Urothelium cell line (cell line): Measurements from ENCODE around the gene ACSS3.
"Not testable (repeated sequence)": the region's sequence is repeated elsewhere in the genome, so short reads cannot be mapped to it uniquely, and the experiment has no call there.

Experiments used
- DNase-seq: peaks from one replicate; pipeline ENCODE4 v3.0.0; 2011; ENCODE audit warnings: low spot score, mixed read lengths
- FAIRE-seq: peaks from 2 replicates; lab custom pipeline; 2011; peaks lifted over from hg19 to GRCh38; lab: Jason Lieb, UNC

Gene ACSS3

GRCh38 chr12:81089412-81089811 is 11.5 kb downstream of the ACSS3 start:
- DNase-seq (no peak), FAIRE-seq (no peak)

- no peak for DNase-seq
- FAIRE-seq = no peak
Measured at GRCh38 chr12:81092053-81092452, 14.2 kb downstream of the ACSS3 start.

GRCh38 chr12:81094718-81095360 is 17.0 kb downstream of the ACSS3 start:
- FAIRE-seq (no peak), DNase-seq (no peak)

GRCh38 chr12:81095501-81096232 is 17.8 kb downstream of the ACSS3 start:
- FAIRE-seq (no peak), DNase-seq (no peak)

GRCh38 chr12:81105687-81106086 is 27.8 kb downstream of the ACSS3 start:
- DNase-seq (no peak), FAIRE-seq (no peak)

GRCh38 chr12:81114226-81114625 is 36.3 kb downstream of the ACSS3 start:
- FAIRE-seq (no peak), DNase-seq (no peak)

- FAIRE-seq, DNase-seq: not testable (repeated sequence)
Measured at GRCh38 chr12:81119069-81119468, 41.2 kb downstream of the ACSS3 start.

GRCh38 chr12:81120961-81121360 is 43.1 kb downstream of the ACSS3 start:
- no peak for FAIRE-seq
- DNase-seq = no peak

- DNase-seq (no peak), FAIRE-seq (no peak)
Measured at GRCh38 chr12:81123611-81124010, 45.7 kb downstream of the ACSS3 start.

GRCh38 chr12:81125691-81126090 is 47.8 kb downstream of the ACSS3 start:
- DNase-seq (no peak), FAIRE-seq (no peak)

- DNase-seq (peak; percentile 27), FAIRE-seq (no peak)
Measured at GRCh38 chr12:81128930-81129554, 51.2 kb downstream of the ACSS3 start.

- FAIRE-seq (no peak), DNase-seq (no peak)
Measured at GRCh38 chr12:81136519-81136918, 58.6 kb downstream of the ACSS3 start.

- no peak for FAIRE-seq
- DNase-seq = no peak
Measured at GRCh38 chr12:81137801-81138200, 59.9 kb downstream of the ACSS3 start.

- no peak for DNase-seq
- FAIRE-seq = no peak
Measured at GRCh38 chr12:81141217-81141616, 63.3 kb downstream of the ACSS3 start.

- no peak for FAIRE-seq
- no peak for DNase-seq
Measured at GRCh38 chr12:81143057-81143456, 65.2 kb downstream of the ACSS3 start.

GRCh38 chr12:81146228-81147225 is 68.6 kb downstream of the ACSS3 start:
- no peak for DNase-seq
- FAIRE-seq = no peak

GRCh38 chr12:81147292-81147919 is 69.5 kb downstream of the ACSS3 start:
- FAIRE-seq = no peak
- no peak for DNase-seq

GRCh38 chr12:81150382-81150781 is 72.5 kb downstream of the ACSS3 start:
- FAIRE-seq (no peak), DNase-seq (no peak)

GRCh38 chr12:81159856-81160255 is 82.0 kb downstream of the ACSS3 start:
- no peak for FAIRE-seq
- DNase-seq = no peak

GRCh38 chr12:81161680-81162079 is 83.8 kb downstream of the ACSS3 start:
- no peak for FAIRE-seq
- no peak for DNase-seq
